NCI-H2029 (cell line): ENCODE measurements around the gene FILIP1.
"Not testable (repeated sequence)": the region's sequence is repeated elsewhere in the genome, so short reads cannot be mapped to it uniquely, and the experiment has no call there.

Experiments used
- DNase-seq: peaks from one replicate; lab custom pipeline; 2025; lab: John Stamatoyannopoulos, UW

The FILIP1 gene

GRCh38 chr6:75419980-75420379 lies 73.6 kb downstream of the FILIP1 start:
- DNase-seq: no peak

GRCh38 chr6:75419416-75419815 lies 74.2 kb downstream of the FILIP1 start:
- no peak for DNase-seq

- DNase-seq: no peak
Observed at GRCh38 chr6:75418233-75418632, 75.4 kb downstream of the FILIP1 start.

- no peak for DNase-seq
Observed at GRCh38 chr6:75416443-75416842, 77.2 kb downstream of the FILIP1 start.

- DNase-seq: no peak
Observed at GRCh38 chr6:75415804-75416203, 77.8 kb downstream of the FILIP1 start.

- no peak for DNase-seq
Observed at GRCh38 chr6:75414445-75415021, 79.1 kb downstream of the FILIP1 start.

- DNase-seq: no peak
Observed at GRCh38 chr6:75412969-75413662, 80.5 kb downstream of the FILIP1 start.

- DNase-seq: not testable (repeated sequence)
Observed at GRCh38 chr6:75410564-75410963, 83.0 kb downstream of the FILIP1 start.

- DNase-seq: no peak
Observed at GRCh38 chr6:75409928-75410327, 83.7 kb downstream of the FILIP1 start.

GRCh38 chr6:75409286-75409685 lies 84.3 kb downstream of the FILIP1 start:
- no peak for DNase-seq

GRCh38 chr6:75403563-75404080 lies 90.0 kb downstream of the FILIP1 start:
- no peak for DNase-seq

- DNase-seq: no peak
Observed at GRCh38 chr6:75402296-75402695, 91.3 kb downstream of the FILIP1 start.

GRCh38 chr6:75397656-75398465 lies 95.7 kb downstream of the FILIP1 start:
- DNase-seq: no peak

- no peak for DNase-seq
Observed at GRCh38 chr6:75397171-75397570, 96.4 kb downstream of the FILIP1 start.

GRCh38 chr6:75396005-75396800 lies 97.4 kb downstream of the FILIP1 start:
- no peak for DNase-seq

- no peak for DNase-seq
Observed at GRCh38 chr6:75393806-75394205, 99.8 kb downstream of the FILIP1 start.

GRCh38 chr6:75391276-75391675 lies 102.3 kb downstream of the FILIP1 start:
- DNase-seq: no peak

- no peak for DNase-seq
Observed at GRCh38 chr6:75386050-75386770, 107.4 kb downstream of the FILIP1 start.

- DNase-seq: no peak
Observed at GRCh38 chr6:75384116-75384515, 109.5 kb downstream of the FILIP1 start.

GRCh38 chr6:75382634-75382900 lies 111.0 kb downstream of the FILIP1 start:
- no peak for DNase-seq

- DNase-seq: no peak
Observed at GRCh38 chr6:75381877-75382633, 111.5 kb downstream of the FILIP1 start.
